Liver (tissue), 9 donors: ENCODE results near the gene SERPINF2. TPM values are rescaled to one million over a fixed set of nuclear protein-coding genes. Genes with fewer than 3 reads are reported as not detected.

Experiments used
- DNase-seq: peaks from one replicate; pipeline ENCODE4 v3.0.0-alpha.2; 2017; ENCODE audit warnings: low spot score
- H3K27ac ChIP-seq, 2 donors: one replicate each; pipeline ENCODE4 v1.7.0; 2013; ENCODE audit warnings: inconsistent platforms in 2 of 2, low read length in 2 of 2, control low read depth in 1 of 2, low read depth in 1 of 2, mild to moderate bottlenecking in 1 of 2
- H3K27me3 ChIP-seq, 4 donors: one replicate each; pipeline versions ENCODE4 v1.6.1 to v1.7.0; 2013; ENCODE audit warnings: low read length in 3 of 4, inconsistent platforms in 1 of 4, mild to moderate bottlenecking in 1 of 4, moderate library complexity in 1 of 4; ENCODE audit not compliant: control insufficient read depth in 4 of 4, insufficient read depth in 4 of 4
- H3K36me3 ChIP-seq, 4 donors: one replicate each; pipeline versions ENCODE4 v1.6.1 to v1.7.0; 2013; ENCODE audit warnings: low read length in 3 of 4, mild to moderate bottlenecking in 3 of 4, low read depth in 1 of 4, moderate library complexity in 1 of 4; ENCODE audit not compliant: control insufficient read depth in 4 of 4, insufficient read depth in 3 of 4
- H3K4me1 ChIP-seq, 4 donors: one replicate each; pipeline versions ENCODE4 v1.6.1 to v1.7.0; 2013; ENCODE audit warnings: low read length in 3 of 4, mild to moderate bottlenecking in 3 of 4, moderate library complexity in 1 of 4; ENCODE audit not compliant: control insufficient read depth in 4 of 4, insufficient read depth in 4 of 4
- H3K4me3 ChIP-seq, 3 donors: one replicate each; pipeline versions ENCODE4 v1.6.1 to v1.7.0; 2013; ENCODE audit warnings: low read length in 3 of 3, control low read depth in 1 of 3, low read depth in 1 of 3, mild to moderate bottlenecking in 1 of 3
- H3K9ac ChIP-seq, 2 donors: one replicate each; pipeline ENCODE4 v1.7.0; 2013; ENCODE audit warnings: low read length in 2 of 2, mild to moderate bottlenecking in 2 of 2, moderate library complexity in 2 of 2, control low read depth in 1 of 2, low read depth in 1 of 2
- H3K9me3 ChIP-seq, 4 donors: one replicate each; pipeline versions ENCODE4 v1.6.1 to v1.7.0; 2013; ENCODE audit warnings: low read length in 3 of 4; ENCODE audit not compliant: control insufficient read depth in 4 of 4
- ATF3 ChIP-seq: IDR thresholded peaks from 2 replicates; pipeline ENCODE4 v1.6.1; 2016; ENCODE audit warnings: antibody characterized with exemption
- EGR1 ChIP-seq, 2 donors: IDR thresholded peaks; 2 replicates each; pipeline ENCODE4 v1.6.1; 2016 to 2018; ENCODE audit warnings: antibody characterized with exemption in 2 of 2, low read depth in 2 of 2
- FOXA1 ChIP-seq: IDR thresholded peaks from 2 replicates; pipeline ENCODE4 v1.6.1; 2016; ENCODE audit warnings: antibody characterized with exemption
- FOXA2 ChIP-seq: IDR thresholded peaks from 2 replicates; pipeline ENCODE4 v1.6.1; 2016; ENCODE audit warnings: antibody characterized with exemption
- GABPA ChIP-seq, 2 donors: IDR thresholded peaks in 1 of 2; conservative IDR thresholded peaks in 1 of 2; 2 replicates each; pipeline ENCODE4 v1.6.1; 2016; ENCODE audit warnings: antibody characterized with exemption in 2 of 2, mild to moderate bottlenecking in 1 of 2, moderate library complexity in 1 of 2
- HNF4A ChIP-seq, 2 donors: conservative IDR thresholded peaks; 2 replicates each; pipeline ENCODE4 v1.6.1; 2016; ENCODE audit warnings: antibody characterized with exemption in 2 of 2, mild to moderate bottlenecking in 2 of 2
- HNF4G ChIP-seq: IDR thresholded peaks from 2 replicates; pipeline ENCODE4 v1.6.1; 2016; ENCODE audit warnings: antibody characterized with exemption
- JUND ChIP-seq, 2 donors: IDR thresholded peaks; 2 replicates each; pipeline ENCODE4 v1.6.1; 2016; ENCODE audit warnings: antibody characterized with exemption in 2 of 2
- NR2F2 ChIP-seq: IDR thresholded peaks from 2 replicates; pipeline ENCODE4 v1.6.1; 2016; ENCODE audit warnings: antibody characterized with exemption
- RAD21 ChIP-seq, 2 donors: IDR thresholded peaks; 2 replicates each; pipeline ENCODE4 v1.6.1; 2016; ENCODE audit warnings: antibody characterized with exemption in 2 of 2, mild to moderate bottlenecking in 2 of 2
- REST ChIP-seq: IDR thresholded peaks from 2 replicates; pipeline ENCODE4 v1.6.1; 2016; ENCODE audit warnings: antibody characterized with exemption, mild to moderate bottlenecking
- SP1 ChIP-seq: IDR thresholded peaks from 2 replicates; pipeline ENCODE4 v1.6.1; 2018; ENCODE audit warnings: antibody characterized with exemption, mild to moderate bottlenecking
- TAF1 ChIP-seq: conservative IDR thresholded peaks from 2 replicates; pipeline ENCODE4 v1.6.1; 2016; ENCODE audit warnings: antibody characterized with exemption, mild to moderate bottlenecking
- YY1 ChIP-seq: IDR thresholded peaks from 2 replicates; pipeline ENCODE4 v1.6.1; 2016; ENCODE audit warnings: antibody characterized with exemption, mild to moderate bottlenecking
- WGBS: extraction: QIAGEN DNeasy Blood & Tissue Kit; methylation state at CpG from one replicate; pipeline ENCODE4 v1.1.7; 2013; 5-methylcytosine and 5-hydroxymethylcytosine counted together
- polyA plus RNA-seq, 2 donors: library from polyadenylated mRNA; stranded (reverse) in 1 of 2; unstranded in 1 of 2; fragments of 200-250 nt in 1 of 2; fragments of >200 nt in 1 of 2; fragmentation: Nextera tagmentation in 1 of 2; extraction: Ambion mirVana in 1 of 2; gene quantifications; one replicate each; pipeline versions ENCODE4 v1.2.1 to v1.2.3, GENCODE V29; 2013 to 2015
- total RNA-seq, 2 donors: library from RNA; depleted of rRNA; stranded (reverse); fragments of >200 nt; gene quantifications; one replicate each; pipeline ENCODE4 v1.2.3, GENCODE V29; 2014
- TF ChIP-seq, protein P1 (sequence below): IDR thresholded peaks from 2 replicates; pipeline ENCODE4 v1.6.1; 2016; ENCODE audit warnings: antibody characterized with exemption
- TF ChIP-seq, protein P2 (sequence below): IDR thresholded peaks from 2 replicates; pipeline ENCODE4 v1.6.1; 2016; ENCODE audit warnings: antibody characterized with exemption
- TF ChIP-seq, protein P3 (sequence below): fragments of 150-350 bp; IDR thresholded peaks from 2 replicates; pipeline ENCODE4 v1.5.1; 2017; ENCODE audit warnings: improper control_type of control experiment, low read depth, low read length; ENCODE audit not compliant: missing input control
- donor health status: healthy.
- donor health status: healthy.
- donor health status: healthy.
- donor health status: healthy.
- donor health status: healthy.

The SERPINF2 gene
- total and polyA plus RNA-seq, 4 donors, result 477 to 1,248 (median 675) TPM

GRCh38 chr17:1703063-1703462, 39.6 kb upstream of the SERPINF2 start:
- no peak overlapping the region for H3K9ac ChIP-seq
- no peak for DNase-seq
- peaks cover 0 to 5% (median under 1%) of the 10 kb centered on the region in 4 donors for H3K36me3 ChIP-seq
- no peaks in the 10 kb centered on the region for H3K9me3 ChIP-seq
- TF ChIP-seq REST, result no peak
- no peak for TF ChIP-seq YY1
- TF ChIP-seq, protein P1, sequence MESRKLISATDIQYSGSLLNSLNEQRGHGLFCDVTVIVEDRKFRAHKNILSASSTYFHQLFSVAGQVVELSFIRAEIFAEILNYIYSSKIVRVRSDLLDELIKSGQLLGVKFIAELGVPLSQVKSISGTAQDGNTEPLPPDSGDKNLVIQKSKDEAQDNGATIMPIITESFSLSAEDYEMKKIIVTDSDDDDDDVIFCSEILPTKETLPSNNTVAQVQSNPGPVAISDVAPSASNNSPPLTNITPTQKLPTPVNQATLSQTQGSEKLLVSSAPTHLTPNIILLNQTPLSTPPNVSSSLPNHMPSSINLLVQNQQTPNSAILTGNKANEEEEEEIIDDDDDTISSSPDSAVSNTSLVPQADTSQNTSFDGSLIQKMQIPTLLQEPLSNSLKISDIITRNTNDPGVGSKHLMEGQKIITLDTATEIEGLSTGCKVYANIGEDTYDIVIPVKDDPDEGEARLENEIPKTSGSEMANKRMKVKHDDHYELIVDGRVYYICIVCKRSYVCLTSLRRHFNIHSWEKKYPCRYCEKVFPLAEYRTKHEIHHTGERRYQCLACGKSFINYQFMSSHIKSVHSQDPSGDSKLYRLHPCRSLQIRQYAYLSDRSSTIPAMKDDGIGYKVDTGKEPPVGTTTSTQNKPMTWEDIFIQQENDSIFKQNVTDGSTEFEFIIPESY, result no peak
- no peak for TF ChIP-seq ATF3
- no peak for TF ChIP-seq JUND (IDR thresholded peaks at IDR 0.05)
- no peak for TF ChIP-seq EGR1 (IDR thresholded peaks at IDR 0.05; ENCODE audit: low read depth in 2 of 2)
- no peak for TF ChIP-seq RAD21 (IDR thresholded peaks at IDR 0.05)
- no peak for TF ChIP-seq HNF4A (conservative IDR thresholded peaks at IDR 0.05)
- no peak for TF ChIP-seq TAF1
- TF ChIP-seq FOXA2, result no peak
- TF ChIP-seq, protein P2, sequence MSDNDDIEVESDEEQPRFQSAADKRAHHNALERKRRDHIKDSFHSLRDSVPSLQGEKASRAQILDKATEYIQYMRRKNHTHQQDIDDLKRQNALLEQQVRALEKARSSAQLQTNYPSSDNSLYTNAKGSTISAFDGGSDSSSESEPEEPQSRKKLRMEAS, result no peak
- no peak for TF ChIP-seq GABPA (IDR thresholded peaks at IDR 0.05 in 1 of 2, conservative IDR thresholded peaks at IDR 0.05 in 1 of 2)
- TF ChIP-seq, protein P3, sequence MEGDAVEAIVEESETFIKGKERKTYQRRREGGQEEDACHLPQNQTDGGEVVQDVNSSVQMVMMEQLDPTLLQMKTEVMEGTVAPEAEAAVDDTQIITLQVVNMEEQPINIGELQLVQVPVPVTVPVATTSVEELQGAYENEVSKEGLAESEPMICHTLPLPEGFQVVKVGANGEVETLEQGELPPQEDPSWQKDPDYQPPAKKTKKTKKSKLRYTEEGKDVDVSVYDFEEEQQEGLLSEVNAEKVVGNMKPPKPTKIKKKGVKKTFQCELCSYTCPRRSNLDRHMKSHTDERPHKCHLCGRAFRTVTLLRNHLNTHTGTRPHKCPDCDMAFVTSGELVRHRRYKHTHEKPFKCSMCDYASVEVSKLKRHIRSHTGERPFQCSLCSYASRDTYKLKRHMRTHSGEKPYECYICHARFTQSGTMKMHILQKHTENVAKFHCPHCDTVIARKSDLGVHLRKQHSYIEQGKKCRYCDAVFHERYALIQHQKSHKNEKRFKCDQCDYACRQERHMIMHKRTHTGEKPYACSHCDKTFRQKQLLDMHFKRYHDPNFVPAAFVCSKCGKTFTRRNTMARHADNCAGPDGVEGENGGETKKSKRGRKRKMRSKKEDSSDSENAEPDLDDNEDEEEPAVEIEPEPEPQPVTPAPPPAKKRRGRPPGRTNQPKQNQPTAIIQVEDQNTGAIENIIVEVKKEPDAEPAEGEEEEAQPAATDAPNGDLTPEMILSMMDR, result no peak
- no peak for TF ChIP-seq HNF4G
- no peak for TF ChIP-seq NR2F2
- TF ChIP-seq SP1, result no peak
- no peak for TF ChIP-seq FOXA1
- no peak overlapping the region for H3K4me3 ChIP-seq
- WGBS, result 71% methylated on average over 4 of the region's 4 CpGs
- H3K4me1 ChIP-seq, result no peaks in the 10 kb centered on the region
- H3K27ac ChIP-seq, result no peak overlapping the region
- H3K27me3 ChIP-seq, result no peaks in the 10 kb centered on the region

GRCh38 chr17:1705004-1705403, 37.7 kb upstream of the SERPINF2 start:
- peaks cover 0 to 7% (median 1%) of the 10 kb centered on the region in 4 donors for H3K4me1 ChIP-seq
- 88% methylated on average over 7 of the region's 7 CpGs for WGBS
- no peak for DNase-seq
- TF ChIP-seq EGR1 (IDR thresholded peaks at IDR 0.05; ENCODE audit: low read depth in 2 of 2), result no peak
- H3K9me3 ChIP-seq, result no peaks in the 10 kb centered on the region
- H3K9ac ChIP-seq, result no peak overlapping the region
- no peak overlapping the region for H3K4me3 ChIP-seq
- H3K27me3 ChIP-seq, result no peaks in the 10 kb centered on the region
- H3K27ac ChIP-seq, result no peak overlapping the region
- H3K36me3 ChIP-seq, result peaks cover 0 to 5% (median under 1%) of the 10 kb centered on the region in 4 donors
